ENCODE data around the gene UQCR10.

UQCR10 gene

GRCh38 chr22:29806196-29806595 is 39.0 kb downstream of the UQCR10 start:
- H3K9me3 ChIP-seq (ENCODE audit: control insufficient read depth, insufficient read depth, low read depth, low read length), result no peaks in the 10 kb centered on the region
- POLR2A ChIA-PET, result no interaction called here
- peaks cover 46 to 83% of the 10 kb centered on the region in 2 experiments for H3K36me3 ChIP-seq (ENCODE audit: control insufficient read depth in 2 of 2, insufficient read depth in 1 of 2, low read length in 2 of 2)
- H3K27ac ChIP-seq (ENCODE audit: extremely low read depth, low read depth, low read length), result no peak overlapping the region
- H3K4me3 ChIP-seq (ENCODE audit: low read depth, low read length), result no peak overlapping the region
- no peaks in the 10 kb centered on the region for H3K4me1 ChIP-seq (ENCODE audit: control insufficient read depth, insufficient read depth, low read length)
- TF ChIP-seq ZNF398 (tag by site-specific recombination; IDR thresholded peaks at IDR 0.05) (no peak), SETDB1 (IDR thresholded peaks at IDR 0.05; ENCODE audit: insufficient read length, low read length) (no peak), ZFP41 (tag by site-specific recombination; IDR thresholded peaks at IDR 0.05; ENCODE audit: borderline replicate concordance) (no peak)
- CTCF ChIA-PET, result interaction anchor here (0.6 to 1.3 kb wide), 3 partner anchors 33 to 1114 kb away, joined by 3 to 4 read pairs (median 4); no protein-coding TSS in a partner anchor

GRCh38 chr22:29810216-29810615 is 43.0 kb downstream of the UQCR10 start:
- Histone ChIP-seq H3K36me3 (ENCODE audit: control insufficient read depth in 2 of 2, insufficient read depth in 1 of 2, low read length in 2 of 2) (peaks cover 44 to 92% of the 10 kb centered on the region in 2 experiments), H3K4me3 (ENCODE audit: low read depth, low read length) (no peak overlapping the region), H3K4me1 (ENCODE audit: control insufficient read depth, insufficient read depth, low read length) (no peaks in the 10 kb centered on the region), H3K9me3 (ENCODE audit: control insufficient read depth, insufficient read depth, low read depth, low read length) (no peaks in the 10 kb centered on the region), H3K27ac (ENCODE audit: extremely low read depth, low read depth, low read length) (no peak overlapping the region)
- TF ChIP-seq ZSCAN30 (tag by site-specific recombination; IDR thresholded peaks at IDR 0.05) (no peak), ZNF175 (tag by site-specific recombination; IDR thresholded peaks at IDR 0.05) (no peak), KLF17 (tag by site-specific recombination; IDR thresholded peaks at IDR 0.05) (no peak), HIC1 (tag by site-specific recombination; IDR thresholded peaks at IDR 0.05) (no peak), ZNF292 (tag by site-specific recombination; IDR thresholded peaks at IDR 0.05; ENCODE audit: borderline replicate concordance, low read depth) (no peak), ZNF664 (tag by site-specific recombination; IDR thresholded peaks at IDR 0.05) (no peak), KLF9 (tag by site-specific recombination; IDR thresholded peaks at IDR 0.05; ENCODE audit: low read depth) (no peak), IKZF3 (tag by site-specific recombination; IDR thresholded peaks at IDR 0.05) (no peak), ZNF133 (tag by site-specific recombination; IDR thresholded peaks at IDR 0.05) (no peak)
- CTCF ChIA-PET, result interaction anchor here (0.6 kb wide), 1 partner anchor 278 kb away, joined by 3 read pairs; no protein-coding TSS in a partner anchor
- POLR2A ChIA-PET, result no interaction called here

- ChIA-PET CTCF (interaction anchor here (0.7 to 1.2 kb wide), 2 partner anchors 155 to 194 kb away, joined by 3 to 4 read pairs; no protein-coding TSS in a partner anchor), POLR2A (no interaction called here)
- H3K27ac ChIP-seq (ENCODE audit: extremely low read depth, low read depth, low read length), result no peak overlapping the region
- no peak overlapping the region for H3K4me3 ChIP-seq (ENCODE audit: low read depth, low read length)
- no peaks in the 10 kb centered on the region for H3K4me1 ChIP-seq (ENCODE audit: control insufficient read depth, insufficient read depth, low read length)
- peak; percentile 61 for TF ChIP-seq ZIC2 (tag by site-specific recombination; IDR thresholded peaks at IDR 0.05)
- TF ChIP-seq FEZF1 (tag by site-specific recombination; IDR thresholded peaks at IDR 0.05), result no peak
- no peaks in the 10 kb centered on the region for H3K9me3 ChIP-seq (ENCODE audit: control insufficient read depth, insufficient read depth, low read depth, low read length)
- peaks cover 53 to 92% of the 10 kb centered on the region in 2 experiments for H3K36me3 ChIP-seq (ENCODE audit: control insufficient read depth in 2 of 2, insufficient read depth in 1 of 2, low read length in 2 of 2)
These were observed 44.2 kb downstream of the UQCR10 start for GRCh38 chr22:29811377-29811776.

All from HEK293 (cell line).